Measurements from ENCODE around the gene DSG2.
"Not testable (repeated sequence)": the region's sequence is repeated elsewhere in the genome, so short reads cannot be mapped to it uniquely, and the experiment has no call there.

The DSG2 gene

DNA sequence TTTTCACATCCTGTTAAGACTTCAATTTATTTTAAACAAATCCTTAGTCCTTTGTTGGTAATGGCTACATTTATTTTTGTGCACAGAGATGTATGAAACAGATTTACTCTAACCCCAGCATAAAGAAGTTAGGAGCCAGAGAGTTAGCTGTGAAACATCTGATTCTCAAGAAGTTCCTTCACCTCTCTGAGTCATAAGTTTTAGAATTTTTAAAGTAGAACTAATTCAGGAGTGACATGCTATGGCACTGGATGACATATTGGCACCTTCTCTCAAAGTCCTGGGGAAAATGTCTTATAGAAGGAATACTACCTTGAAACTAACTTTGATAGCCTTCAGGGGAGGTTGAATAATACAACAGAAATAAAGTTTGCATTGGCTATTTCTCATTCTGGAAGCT lies 6.4 kb upstream of the DSG2 start:
- TF ChIP-seq, protein P1, sequence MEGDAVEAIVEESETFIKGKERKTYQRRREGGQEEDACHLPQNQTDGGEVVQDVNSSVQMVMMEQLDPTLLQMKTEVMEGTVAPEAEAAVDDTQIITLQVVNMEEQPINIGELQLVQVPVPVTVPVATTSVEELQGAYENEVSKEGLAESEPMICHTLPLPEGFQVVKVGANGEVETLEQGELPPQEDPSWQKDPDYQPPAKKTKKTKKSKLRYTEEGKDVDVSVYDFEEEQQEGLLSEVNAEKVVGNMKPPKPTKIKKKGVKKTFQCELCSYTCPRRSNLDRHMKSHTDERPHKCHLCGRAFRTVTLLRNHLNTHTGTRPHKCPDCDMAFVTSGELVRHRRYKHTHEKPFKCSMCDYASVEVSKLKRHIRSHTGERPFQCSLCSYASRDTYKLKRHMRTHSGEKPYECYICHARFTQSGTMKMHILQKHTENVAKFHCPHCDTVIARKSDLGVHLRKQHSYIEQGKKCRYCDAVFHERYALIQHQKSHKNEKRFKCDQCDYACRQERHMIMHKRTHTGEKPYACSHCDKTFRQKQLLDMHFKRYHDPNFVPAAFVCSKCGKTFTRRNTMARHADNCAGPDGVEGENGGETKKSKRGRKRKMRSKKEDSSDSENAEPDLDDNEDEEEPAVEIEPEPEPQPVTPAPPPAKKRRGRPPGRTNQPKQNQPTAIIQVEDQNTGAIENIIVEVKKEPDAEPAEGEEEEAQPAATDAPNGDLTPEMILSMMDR (IDR thresholded peaks at IDR 0.05; ENCODE audit: low read depth, low read length) = no peak

DNA sequence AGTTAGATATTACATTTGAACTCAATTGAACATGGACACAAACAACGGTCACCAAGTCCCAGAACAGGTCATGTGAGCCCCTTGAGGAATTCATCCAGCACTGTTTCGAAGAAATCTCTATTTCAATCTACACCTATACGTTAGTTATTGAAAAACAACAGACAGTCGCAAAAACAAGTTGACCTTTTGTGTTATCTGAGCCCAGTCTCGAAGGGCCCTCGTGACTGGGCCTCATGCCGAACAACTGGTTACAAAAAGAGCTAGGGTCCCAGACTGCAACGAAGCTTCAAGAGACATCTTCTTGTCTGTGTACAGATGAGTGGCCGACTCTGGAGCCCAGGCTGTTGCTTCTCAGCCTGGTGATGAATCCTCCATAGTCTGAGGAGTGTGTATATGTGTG lies 5.3 kb upstream of the DSG2 start:
- TF ChIP-seq, protein P1 (IDR thresholded peaks at IDR 0.05; ENCODE audit: low read depth, low read length) = no peak
- H3K4me3 ChIP-seq (ENCODE audit: low read depth, low read length) = no peak overlapping the region

More for the DNA sequence above, 6.4 kb upstream of the DSG2 start:
- no peak overlapping the region for H3K4me3 ChIP-seq (ENCODE audit: low read depth, low read length)

DNA sequence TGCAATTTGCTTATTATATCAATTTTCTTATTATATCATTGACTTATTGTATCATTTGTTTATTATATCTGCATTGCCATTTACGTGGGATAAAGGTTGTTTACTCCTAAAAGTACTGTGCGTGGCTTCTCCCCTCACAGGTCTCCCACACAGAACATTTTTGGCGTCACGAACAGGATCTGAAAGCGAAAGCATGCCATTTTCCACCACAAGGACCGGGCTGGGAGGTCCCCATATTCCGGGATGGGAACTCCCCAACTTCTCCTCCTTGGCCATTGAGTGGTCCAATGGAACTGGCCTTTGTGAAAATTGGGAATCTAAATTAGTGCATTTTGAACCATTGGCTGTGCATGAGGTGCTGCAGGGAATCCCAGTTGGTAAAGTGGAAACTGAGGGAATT lies 4.8 kb upstream of the DSG2 start:
- H3K4me3 ChIP-seq (ENCODE audit: low read depth, low read length) = no peak overlapping the region

DNA sequence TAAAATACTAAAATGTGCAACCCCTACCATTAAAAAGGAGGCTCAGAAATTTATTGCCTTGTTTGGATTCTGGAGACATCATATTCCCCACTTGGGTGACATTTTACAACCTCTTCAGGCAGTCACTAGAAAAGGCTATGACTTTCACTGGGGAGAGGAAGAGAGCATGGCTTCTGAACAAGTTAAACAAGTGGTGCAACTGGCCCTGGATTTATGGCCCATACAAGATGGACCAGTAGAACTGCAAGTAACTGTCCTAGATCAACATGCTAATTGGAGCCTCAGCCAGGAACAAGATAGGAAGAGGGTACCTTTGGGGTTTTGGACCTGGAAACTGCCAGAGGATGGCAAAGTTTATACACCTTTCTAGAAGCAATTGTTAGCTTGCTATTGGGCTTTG lies 4.0 kb upstream of the DSG2 start:
- no peak overlapping the region for H3K4me3 ChIP-seq (ENCODE audit: low read depth, low read length)
- TF ChIP-seq, protein P1 (IDR thresholded peaks at IDR 0.05; ENCODE audit: low read depth, low read length) = no peak

More for the DNA sequence above, 4.8 kb upstream of the DSG2 start:
- TF ChIP-seq, protein P1 (IDR thresholded peaks at IDR 0.05; ENCODE audit: low read depth, low read length) = no peak

DNA sequence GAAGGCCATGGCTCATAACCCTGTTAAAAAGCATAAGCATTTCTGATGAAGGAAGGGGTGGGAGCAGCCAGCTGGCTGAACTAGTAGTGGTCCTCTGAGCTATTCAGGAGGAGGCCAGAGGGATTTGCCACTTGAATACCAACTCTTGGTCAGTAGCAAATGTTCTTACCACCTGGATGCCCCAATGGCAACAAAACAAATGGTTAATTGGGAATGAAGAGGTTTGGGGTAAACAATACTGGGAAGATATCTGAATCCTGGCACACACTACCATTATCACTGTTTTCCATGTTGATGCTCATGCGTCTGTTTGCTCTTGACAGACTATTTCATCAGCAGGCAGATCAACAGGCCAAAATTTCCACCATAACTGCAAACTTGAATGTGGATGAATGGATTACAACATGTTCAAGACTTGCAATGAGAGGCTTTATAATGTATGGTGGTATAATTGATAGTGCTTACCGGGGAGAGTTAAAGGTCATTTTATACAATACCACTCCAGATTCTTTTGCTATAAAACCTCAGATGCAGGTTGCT lies 3.2 kb upstream of the DSG2 start:
- not testable (repeated sequence) for H3K4me3 ChIP-seq (ENCODE audit: low read depth, low read length)

DNA sequence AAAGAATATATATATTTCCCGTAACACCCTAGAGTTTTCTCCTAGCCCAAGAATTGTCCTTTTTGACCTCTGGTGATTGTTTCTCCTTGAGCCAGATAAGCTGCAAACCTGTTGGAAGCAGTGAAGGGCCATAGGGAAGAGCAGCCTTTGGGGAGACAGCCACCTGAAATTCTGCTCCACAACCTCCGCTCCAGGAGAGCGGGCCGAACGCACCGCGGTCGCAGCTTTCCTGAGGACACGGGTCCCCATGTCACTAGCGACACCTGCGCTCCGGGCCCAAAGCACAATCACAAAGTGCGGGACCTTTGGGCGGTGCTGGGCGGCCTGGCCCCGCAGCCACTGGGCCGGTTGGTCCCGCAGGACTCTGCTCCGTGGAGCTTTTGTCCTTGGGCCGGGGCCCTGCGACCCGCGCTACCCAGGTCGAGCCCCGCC lies 557 bp upstream of the DSG2 start:
- no peak overlapping the region for H3K4me3 ChIP-seq (ENCODE audit: low read depth, low read length)
- TF ChIP-seq, protein P1 (IDR thresholded peaks at IDR 0.05; ENCODE audit: low read depth, low read length) = no peak

DNA sequence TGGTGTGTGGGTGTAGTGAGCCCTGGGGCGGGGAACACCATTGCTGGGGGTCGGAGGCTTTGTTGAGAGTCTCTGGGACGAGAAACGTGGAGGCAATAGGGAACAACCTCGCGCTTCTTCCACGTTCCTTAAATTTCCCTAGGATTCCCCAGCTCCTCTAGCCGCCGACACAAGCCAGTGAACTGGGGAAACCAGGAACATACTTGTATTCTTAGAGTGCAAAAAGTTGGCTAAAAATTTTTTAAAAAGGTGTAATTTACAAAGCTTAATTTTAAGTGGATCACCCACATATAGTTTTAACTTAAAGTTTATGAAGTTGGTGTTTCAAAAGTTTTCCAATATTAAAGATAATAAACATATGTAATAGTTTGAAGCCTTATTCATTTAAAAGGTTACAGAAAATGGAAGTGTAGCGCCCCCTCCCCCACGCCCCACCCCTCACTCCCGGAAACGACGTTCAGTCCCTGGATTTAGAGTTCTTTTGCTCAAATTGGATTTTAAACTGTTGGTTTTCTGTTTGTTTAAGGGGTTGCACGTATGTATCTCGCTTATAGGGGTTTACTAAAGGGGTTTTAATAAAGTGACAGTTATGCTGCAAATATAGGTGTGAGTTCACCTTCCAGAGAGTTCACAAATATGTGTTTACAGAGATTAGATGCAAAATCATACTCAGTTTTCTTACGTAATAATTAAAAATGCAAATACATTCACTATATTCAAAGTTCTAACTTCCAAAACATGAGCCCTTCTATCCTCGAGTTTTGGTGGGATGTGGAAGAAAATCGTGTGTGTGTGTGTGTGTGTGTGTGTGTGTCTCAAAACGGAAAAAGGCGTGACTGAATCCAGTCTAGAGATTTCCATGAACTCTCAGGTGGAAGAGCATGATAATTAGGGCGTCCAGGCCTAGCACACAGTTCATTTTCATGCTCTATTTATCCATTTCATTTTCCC lies 872 bp downstream of the DSG2 start:
- TF ChIP-seq, protein P1 (IDR thresholded peaks at IDR 0.05; ENCODE audit: low read depth, low read length) = no peak
- no peak overlapping the region for H3K4me3 ChIP-seq (ENCODE audit: low read depth, low read length)

Data from WI38 (cell line).